PC-9 (cell line): Measurements from ENCODE around the gene RSBN1L.

Experiments
- EZH2 ChIP-seq: fragments of 200-600 bp; sonication (generic); IDR thresholded peaks from 2 replicates; pipeline ENCODE4 v1.8.0; 2017; ENCODE audit warnings: antibody characterized with exemption, low read depth
- TF ChIP-seq, protein P1 (sequence below): fragments of 200-600 bp; sonication (generic); conservative IDR thresholded peaks from 2 replicates; pipeline ENCODE4 v1.6.1; 2017; ENCODE audit warnings: mixed run types, antibody characterized with exemption, mild to moderate bottlenecking, moderate library complexity

DNA sequence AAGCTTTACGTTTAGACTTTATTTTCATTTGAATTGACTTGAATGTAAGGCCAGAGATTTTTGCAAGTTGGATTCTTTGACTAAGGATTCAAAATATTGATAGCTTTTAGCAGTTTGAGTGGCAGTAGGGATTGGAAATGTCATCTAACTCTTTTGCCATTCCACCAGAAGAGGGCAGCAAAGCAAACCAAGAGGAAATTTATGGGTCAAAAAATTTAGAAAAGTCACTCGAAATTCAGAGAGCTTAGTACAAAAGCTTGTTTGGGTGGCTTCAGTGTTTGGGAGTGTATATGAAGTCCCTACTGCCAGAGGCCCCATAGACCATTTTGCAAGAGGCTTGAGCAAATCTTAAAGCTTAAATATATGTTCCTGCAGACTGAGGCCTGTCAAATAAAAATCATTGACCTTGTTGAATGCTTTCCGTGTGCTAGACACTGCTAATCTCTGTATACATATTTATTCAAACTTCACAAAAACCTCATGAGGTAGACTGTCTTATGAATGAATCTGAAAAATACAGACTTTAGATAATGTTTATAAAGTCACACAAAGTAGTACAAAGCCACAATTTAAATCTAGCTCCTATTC is 44.6 kb upstream of the RSBN1L start:
- TF ChIP-seq, protein P1, sequence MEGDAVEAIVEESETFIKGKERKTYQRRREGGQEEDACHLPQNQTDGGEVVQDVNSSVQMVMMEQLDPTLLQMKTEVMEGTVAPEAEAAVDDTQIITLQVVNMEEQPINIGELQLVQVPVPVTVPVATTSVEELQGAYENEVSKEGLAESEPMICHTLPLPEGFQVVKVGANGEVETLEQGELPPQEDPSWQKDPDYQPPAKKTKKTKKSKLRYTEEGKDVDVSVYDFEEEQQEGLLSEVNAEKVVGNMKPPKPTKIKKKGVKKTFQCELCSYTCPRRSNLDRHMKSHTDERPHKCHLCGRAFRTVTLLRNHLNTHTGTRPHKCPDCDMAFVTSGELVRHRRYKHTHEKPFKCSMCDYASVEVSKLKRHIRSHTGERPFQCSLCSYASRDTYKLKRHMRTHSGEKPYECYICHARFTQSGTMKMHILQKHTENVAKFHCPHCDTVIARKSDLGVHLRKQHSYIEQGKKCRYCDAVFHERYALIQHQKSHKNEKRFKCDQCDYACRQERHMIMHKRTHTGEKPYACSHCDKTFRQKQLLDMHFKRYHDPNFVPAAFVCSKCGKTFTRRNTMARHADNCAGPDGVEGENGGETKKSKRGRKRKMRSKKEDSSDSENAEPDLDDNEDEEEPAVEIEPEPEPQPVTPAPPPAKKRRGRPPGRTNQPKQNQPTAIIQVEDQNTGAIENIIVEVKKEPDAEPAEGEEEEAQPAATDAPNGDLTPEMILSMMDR: peak; percentile 83
- TF ChIP-seq EZH2: no peak
